ENCODE results near the gene ERFL. TPM values are rescaled to one million over a fixed set of nuclear protein-coding genes. Genes with fewer than 3 reads are reported as not detected.

ERFL gene
- polyA plus RNA-seq, 1 of the 3 experiments (the other 2 are of a cell fraction), result 0.07 TPM

DNA sequence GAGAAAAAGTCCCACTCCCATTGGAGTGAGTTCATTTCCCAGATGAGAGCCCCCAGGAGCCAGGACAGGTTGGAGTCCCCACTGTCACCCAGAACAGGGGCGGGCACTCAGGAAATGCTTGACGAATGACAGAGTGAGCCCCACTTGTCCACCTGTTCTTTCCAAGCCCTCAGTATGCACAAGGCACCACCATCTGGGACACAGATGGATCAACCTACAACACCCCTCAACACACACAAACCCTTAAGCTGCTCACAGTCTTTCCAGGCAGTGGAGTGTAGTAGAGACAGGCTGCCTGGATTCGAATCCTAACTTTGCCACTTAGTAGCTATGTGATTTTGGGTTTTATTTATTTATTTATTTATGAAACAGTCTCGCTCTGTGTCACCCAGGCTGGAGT lies 37.3 kb downstream of the ERFL start:
- ChIA-PET POLR2A (interaction anchor here (1.0 to 1.6 kb wide), 2 partner anchors 18 to 21 kb away, joined by 3 to 4 read pairs; no protein-coding TSS in a partner anchor), CTCF (interaction anchor here (0.6 to 2.9 kb wide), 2 partner anchors 61 to 311 kb away, joined by 3 to 9 read pairs; no protein-coding TSS in a partner anchor)
- H3K4me2 ChIP-seq, result no peak overlapping the region
- TF ChIP-seq, protein P1, sequence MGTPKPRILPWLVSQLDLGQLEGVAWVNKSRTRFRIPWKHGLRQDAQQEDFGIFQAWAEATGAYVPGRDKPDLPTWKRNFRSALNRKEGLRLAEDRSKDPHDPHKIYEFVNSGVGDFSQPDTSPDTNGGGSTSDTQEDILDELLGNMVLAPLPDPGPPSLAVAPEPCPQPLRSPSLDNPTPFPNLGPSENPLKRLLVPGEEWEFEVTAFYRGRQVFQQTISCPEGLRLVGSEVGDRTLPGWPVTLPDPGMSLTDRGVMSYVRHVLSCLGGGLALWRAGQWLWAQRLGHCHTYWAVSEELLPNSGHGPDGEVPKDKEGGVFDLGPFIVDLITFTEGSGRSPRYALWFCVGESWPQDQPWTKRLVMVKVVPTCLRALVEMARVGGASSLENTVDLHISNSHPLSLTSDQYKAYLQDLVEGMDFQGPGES (IDR thresholded peaks at IDR 0.05; ENCODE audit: low read depth, low read length), result no peak
- TF ChIP-seq, protein P2, sequence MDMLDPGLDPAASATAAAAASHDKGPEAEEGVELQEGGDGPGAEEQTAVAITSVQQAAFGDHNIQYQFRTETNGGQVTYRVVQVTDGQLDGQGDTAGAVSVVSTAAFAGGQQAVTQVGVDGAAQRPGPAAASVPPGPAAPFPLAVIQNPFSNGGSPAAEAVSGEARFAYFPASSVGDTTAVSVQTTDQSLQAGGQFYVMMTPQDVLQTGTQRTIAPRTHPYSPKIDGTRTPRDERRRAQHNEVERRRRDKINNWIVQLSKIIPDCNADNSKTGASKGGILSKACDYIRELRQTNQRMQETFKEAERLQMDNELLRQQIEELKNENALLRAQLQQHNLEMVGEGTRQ (IDR thresholded peaks at IDR 0.05; ENCODE audit: borderline replicate concordance, low read depth, low read length), result no peak
- TF ChIP-seq, protein P3, sequence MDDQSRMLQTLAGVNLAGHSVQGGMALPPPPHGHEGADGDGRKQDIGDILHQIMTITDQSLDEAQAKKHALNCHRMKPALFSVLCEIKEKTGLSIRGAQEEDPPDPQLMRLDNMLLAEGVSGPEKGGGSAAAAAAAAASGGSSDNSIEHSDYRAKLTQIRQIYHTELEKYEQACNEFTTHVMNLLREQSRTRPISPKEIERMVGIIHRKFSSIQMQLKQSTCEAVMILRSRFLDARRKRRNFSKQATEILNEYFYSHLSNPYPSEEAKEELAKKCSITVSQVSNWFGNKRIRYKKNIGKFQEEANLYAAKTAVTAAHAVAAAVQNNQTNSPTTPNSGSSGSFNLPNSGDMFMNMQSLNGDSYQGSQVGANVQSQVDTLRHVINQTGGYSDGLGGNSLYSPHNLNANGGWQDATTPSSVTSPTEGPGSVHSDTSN (IDR thresholded peaks at IDR 0.05), result no peak
- TF ChIP-seq SIN3A (IDR thresholded peaks at IDR 0.05; ENCODE audit: borderline replicate concordance, low read depth, low read length) (no peak), FOXJ3 (CRISPR knock-in tag; IDR thresholded peaks at IDR 0.05) (no peak), TAF1 (IDR thresholded peaks at IDR 0.05; ENCODE audit: borderline replicate concordance, low read depth, low read length) (no peak), MXI1 (IDR thresholded peaks at IDR 0.05; ENCODE audit: low read depth, low read length) (no peak), SMC3 (IDR thresholded peaks at IDR 0.05; ENCODE audit: low read depth, low read length) (no peak), GABPA (IDR thresholded peaks at IDR 0.05; ENCODE audit: low read depth) (no peak), RXRA (IDR thresholded peaks at IDR 0.05; ENCODE audit: borderline replicate concordance, low read depth) (no peak), FOXM1 (IDR thresholded peaks at IDR 0.05; ENCODE audit: low read depth) (no peak), GATA2 (CRISPR knock-in tag; IDR thresholded peaks at IDR 0.05) (no peak), FOSL2 (IDR thresholded peaks at IDR 0.05; ENCODE audit: borderline replicate concordance, low read depth) (no peak), EZH2phosphoT487 (IDR thresholded peaks at IDR 0.05; ENCODE audit: borderline replicate concordance, low read depth) (no peak), NRF1 (IDR thresholded peaks at IDR 0.05; ENCODE audit: low read depth, low read length) (no peak), NFIC (IDR thresholded peaks at IDR 0.05; ENCODE audit: borderline replicate concordance) (no peak), TCF12 (IDR thresholded peaks at IDR 0.05) (no peak)
- TF ChIP-seq, protein P4, sequence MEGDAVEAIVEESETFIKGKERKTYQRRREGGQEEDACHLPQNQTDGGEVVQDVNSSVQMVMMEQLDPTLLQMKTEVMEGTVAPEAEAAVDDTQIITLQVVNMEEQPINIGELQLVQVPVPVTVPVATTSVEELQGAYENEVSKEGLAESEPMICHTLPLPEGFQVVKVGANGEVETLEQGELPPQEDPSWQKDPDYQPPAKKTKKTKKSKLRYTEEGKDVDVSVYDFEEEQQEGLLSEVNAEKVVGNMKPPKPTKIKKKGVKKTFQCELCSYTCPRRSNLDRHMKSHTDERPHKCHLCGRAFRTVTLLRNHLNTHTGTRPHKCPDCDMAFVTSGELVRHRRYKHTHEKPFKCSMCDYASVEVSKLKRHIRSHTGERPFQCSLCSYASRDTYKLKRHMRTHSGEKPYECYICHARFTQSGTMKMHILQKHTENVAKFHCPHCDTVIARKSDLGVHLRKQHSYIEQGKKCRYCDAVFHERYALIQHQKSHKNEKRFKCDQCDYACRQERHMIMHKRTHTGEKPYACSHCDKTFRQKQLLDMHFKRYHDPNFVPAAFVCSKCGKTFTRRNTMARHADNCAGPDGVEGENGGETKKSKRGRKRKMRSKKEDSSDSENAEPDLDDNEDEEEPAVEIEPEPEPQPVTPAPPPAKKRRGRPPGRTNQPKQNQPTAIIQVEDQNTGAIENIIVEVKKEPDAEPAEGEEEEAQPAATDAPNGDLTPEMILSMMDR (IDR thresholded peaks at IDR 0.05), result no peak
- H3K27me3 ChIP-seq (ENCODE audit: insufficient read depth), result no peaks in the 10 kb centered on the region
- H4K20me1 ChIP-seq (ENCODE audit: insufficient read depth), result peaks cover 31% of the 10 kb centered on the region
- no peaks in the 10 kb centered on the region; the same call in 1 of the 2 replicates for H3K9me3 ChIP-seq
- no peaks in the 10 kb centered on the region for H3K9me2 ChIP-seq
- no peak overlapping the region for H3K9ac ChIP-seq
- WGBS (ENCODE audit: low lambda C conversion rate), result 96% methylated on average over 4 of the region's 4 CpGs
- no peak overlapping the region for H2AFZ ChIP-seq (ENCODE audit: low read depth)
- no peak for DNase-seq
- peaks cover 22 to 30% of the 10 kb centered on the region in 2 experiments for H3K36me3 ChIP-seq (replicated peaks in 1 of 2; ENCODE audit: control insufficient read depth in 1 of 2, insufficient read depth in 2 of 2, low read length in 1 of 2)
- H3K79me2 ChIP-seq (ENCODE audit: insufficient read depth), result peaks cover 23% of the 10 kb centered on the region
- H3F3A ChIP-seq (replicated peaks; ENCODE audit: insufficient read depth), result no peaks in the 10 kb centered on the region
- no peak overlapping the region for H3K27ac ChIP-seq (ENCODE audit: low read depth in 2 of 2, low read length in 1 of 2)
- H3K4me3 ChIP-seq (ENCODE audit: low read depth in 2 of 2, low read length in 1 of 2), result no peak overlapping the region
- H3K4me1 ChIP-seq (ENCODE audit: control insufficient read depth in 1 of 2, insufficient read depth in 2 of 2, low read depth in 1 of 2, low read length in 1 of 2), result peaks cover 0 to 11% of the 10 kb centered on the region in 2 experiments; a peak in 1 of 4 replicates
